GM18526 (cell line): ENCODE measurements around the gene MYADML2.

Source experiments
- POLR2A ChIP-seq: IDR thresholded peaks from 3 replicates; pipeline ENCODE4 v1.6.1; 2011; ENCODE audit not compliant: insufficient read length; ENCODE audit errors: extremely low read depth

The MYADML2 gene

DNA sequence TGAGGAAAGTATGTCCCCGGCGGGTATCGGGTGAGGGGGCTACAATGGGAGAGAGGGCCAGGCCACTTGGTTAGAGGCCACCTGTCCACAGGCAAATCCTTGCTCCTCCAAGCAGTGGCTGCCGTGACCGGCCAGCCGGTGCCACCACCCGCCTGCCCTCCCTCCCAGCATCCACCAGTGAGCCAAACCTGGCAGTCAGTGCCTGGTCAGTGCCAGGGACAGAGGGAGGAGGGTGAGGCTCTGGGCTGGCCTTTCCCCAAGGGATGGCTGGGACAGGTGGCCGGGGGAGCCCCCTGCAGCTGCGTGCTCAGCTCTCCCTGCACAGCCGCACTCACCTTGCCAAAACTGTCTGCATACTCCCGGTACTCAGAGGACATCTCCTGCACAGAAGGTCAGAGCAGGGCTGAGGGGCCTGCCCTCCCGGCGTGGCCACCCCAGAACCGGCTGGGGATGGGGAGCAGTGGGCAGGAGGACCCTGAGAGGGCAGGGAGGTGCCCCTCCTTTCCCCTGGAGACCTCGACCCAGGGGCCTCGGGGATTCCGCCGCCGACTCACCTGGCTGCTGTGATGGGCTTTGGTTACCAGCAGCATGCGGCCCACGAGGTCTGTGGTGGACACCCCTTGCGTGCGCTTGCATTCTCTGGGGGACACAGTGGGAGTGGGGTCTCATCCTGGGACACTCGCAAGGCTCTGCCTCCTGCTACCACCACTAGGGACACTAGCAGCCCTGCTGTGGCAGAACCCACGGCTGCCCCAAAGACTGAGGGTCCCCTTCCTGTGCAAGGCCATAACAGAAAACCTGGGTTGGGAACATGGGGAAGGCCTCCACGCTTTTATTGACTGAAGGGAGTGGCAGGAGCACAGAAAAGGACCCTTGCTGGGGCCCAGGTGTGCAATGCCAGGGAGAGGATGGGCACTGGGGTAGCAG, 39.6 kb downstream of the MYADML2 start:
- no peak for TF ChIP-seq POLR2A

DNA sequence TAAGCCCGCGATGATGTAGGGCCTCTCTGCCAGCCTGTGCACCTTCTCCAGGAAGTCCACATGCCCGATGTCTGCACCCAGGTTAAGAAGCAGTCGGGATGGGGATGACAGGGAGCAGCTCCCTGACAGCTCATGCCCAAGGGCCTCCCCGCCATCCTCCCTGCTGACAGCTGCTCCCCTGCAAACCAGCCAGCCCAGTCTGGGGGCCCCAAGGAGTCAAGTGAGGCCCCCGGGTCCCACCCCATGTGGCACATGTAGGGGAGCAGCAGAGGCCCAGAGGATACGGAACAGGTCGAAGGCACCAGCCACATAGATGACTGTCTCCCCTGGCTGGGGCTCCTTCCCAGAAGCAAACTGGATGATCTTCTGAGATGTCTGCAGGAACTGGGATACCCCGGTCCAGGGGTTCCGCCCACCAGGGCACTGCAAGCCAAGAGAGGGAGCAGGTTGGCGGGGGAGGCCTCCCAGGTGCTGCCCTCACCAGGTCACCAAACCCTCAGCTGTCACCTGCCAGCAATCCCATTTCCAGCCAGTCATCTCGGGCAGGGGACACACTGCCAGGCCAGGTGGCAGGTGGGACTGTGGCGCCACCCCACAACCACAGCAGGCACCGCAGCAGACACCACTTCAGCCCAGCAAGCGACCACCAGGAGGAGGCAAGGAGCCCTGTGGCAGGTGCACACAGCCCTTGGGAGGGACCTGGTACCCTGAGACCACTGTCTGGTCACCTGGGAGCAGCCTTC, 40.4 kb downstream of the MYADML2 start:
- no peak for TF ChIP-seq POLR2A

DNA sequence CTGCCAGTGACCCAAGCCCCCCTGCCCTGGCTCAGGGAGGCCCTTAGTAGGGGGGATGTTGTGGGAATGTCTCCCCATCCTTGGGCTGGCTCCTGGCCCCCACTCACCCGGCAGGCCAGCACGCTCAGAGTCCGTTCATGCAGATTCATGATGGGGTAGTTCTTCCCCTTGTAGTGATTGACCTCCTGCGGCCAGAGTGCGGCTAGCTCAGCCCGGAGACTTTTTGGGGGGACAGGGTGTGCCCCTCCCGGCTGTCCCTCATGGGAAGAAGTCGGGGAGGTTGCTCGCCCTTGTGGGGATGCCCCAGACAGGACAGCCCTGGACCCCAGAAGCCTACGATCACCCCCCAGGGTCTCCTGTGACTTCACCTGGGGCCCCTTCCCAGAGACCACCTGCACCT, 41.0 kb downstream of the MYADML2 start:
- TF ChIP-seq POLR2A, result no peak

DNA sequence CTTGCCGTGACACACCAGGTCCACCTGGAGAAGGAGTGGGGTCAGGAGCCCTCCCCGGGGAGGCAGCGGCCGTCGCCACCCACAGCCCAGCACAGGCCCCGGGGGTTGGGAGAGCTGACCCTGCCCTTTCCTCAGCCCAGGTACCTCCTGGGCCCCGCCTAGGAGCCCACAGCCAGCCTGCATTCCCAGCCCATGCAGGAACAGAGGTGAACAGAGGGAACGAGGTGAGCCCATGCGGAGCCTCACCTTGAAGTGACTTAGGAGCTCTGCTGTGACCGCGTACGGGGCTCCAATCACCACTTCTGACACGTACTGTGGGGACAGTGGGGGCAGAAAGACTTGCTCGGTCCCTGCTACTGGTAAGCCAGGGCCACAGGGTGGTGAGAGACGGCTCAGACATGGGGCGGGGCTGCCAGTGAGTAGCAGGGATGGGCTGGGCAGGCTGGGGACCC, 41.6 kb downstream of the MYADML2 start:
- no peak for TF ChIP-seq POLR2A

DNA sequence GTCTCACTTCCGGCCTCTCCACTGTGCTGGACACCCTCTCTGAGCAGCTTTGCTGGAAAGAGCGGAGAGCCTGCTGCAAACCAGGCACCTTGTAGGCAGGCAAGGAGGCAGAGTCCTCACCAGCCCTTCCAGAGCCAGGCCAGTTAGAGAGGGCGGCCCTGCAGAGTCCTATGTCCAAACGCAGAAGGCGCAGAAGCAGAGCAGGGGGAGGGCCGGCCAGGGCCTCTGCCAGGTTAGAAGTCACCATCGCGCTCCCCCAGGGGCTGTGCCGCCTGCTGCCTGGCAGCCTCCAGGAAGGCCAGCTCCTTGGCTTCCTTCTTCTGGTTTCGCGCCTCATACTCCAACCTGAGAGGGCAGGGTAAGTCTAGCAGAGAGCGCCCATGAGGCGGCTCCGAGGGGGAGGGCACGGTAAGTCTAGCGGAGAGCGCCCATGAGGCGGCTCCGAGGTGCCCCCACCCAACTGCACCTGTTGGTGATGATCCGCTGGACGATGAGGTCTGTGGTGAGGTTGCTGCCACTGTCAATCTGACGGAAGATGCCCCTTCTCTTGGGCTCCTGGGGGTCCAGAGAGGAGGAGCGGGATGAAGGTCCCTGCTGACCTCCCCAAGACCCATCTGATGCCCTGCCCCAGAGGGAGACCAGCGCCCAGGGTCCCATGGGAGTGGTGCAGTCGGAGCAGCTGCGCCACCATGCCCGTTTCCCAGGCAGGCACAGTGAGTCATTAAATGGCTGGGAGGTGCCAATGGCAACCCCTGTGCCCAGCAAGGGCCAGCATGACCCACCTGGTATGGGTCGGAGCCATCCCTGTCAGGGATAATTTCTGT, 42.2 kb downstream of the MYADML2 start:
- TF ChIP-seq POLR2A, result no peak

DNA sequence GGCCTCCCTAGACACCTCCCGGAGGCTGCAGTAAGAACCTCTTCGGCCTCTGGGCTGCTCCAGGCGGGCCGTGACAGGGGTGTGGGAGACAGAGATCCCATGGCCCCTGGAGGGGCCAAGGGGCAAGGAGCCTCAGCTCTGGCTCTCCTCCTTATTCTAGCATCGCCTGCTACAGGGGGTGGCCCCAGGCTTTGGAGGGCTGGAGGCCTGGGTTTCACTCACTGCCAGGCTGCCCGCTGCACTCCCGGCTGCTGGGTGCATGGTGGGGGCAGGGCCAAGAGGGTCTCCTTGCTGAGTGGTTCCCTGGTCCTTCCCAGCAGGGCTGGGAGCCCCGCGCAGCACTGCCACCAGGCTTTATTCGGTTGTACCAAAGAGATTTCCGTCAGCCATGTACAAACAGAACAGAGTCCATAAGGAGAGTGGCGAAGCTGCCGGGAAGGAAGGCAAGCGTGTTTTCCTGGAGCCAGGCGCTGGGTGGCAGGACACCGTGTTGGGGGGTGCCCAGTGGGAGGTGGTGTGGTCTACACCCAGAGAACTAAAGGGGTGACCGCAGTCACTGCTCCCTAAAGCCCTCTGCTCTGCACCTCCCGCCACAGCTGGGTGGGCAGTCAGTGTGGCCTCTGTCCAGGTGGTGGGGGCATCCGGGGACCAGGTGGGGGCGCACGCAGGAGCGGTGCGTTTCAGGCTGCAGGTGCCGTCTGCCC, 43.0 kb downstream of the MYADML2 start:
- TF ChIP-seq POLR2A, result no peak

DNA sequence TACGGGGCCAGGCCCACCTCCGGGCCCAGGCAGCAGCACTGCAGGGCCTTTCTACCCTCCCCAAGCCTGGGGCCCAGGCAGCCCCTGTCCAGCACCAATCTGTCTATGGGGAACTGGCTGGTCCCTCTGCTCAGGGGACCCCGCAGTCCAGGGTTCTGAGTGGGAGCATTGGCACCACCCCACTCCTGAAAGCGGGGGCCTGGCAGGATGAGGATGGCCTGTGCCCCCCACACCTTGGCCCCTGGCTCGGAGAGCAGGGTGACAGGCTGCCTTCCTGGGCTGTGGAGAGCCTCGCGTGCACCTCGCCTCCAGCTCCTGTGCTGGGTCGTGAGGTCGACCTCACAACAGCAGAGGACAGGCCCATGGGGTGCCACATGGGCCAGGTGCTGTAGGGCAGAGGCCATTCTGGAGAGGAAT, 43.6 kb downstream of the MYADML2 start:
- TF ChIP-seq POLR2A, result no peak

DNA sequence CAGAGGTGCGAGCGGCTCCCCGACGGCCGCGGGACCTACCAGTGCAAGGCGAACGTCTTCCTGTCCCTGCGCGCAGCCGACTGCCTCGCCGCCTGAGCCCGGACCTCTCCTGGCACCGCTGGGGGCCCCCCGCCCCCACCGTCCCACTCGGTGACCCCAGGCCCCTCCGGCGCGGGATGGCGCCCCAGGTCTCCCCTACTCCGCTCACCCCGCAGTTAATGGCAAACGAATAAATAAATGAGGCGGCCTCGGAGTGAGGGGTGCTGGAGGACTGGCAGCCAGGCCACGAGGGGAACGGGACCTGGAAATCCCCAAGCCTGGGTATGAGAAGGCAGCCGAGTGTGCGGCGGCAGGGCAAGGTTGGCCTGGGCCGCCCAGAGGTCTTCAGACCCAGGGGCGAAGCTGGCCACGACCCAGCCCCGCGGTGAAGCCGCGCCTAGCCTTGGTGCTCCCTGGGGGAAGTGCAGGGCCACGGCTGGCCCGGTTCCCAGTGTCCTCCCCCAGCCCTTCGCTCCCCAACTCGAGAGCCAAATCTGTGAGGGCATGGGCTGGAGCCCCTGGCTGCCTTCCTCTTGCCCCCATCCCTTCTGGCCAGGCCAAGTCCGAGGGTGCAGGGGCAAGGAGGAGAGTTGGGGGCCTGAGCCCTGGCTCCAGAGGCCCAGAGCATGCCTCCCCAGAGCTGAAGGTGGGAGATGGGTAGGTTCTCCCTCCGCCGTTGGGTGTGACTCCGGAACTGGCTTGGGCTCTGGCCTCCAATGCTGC, 44.2 kb downstream of the MYADML2 start:
- no peak for TF ChIP-seq POLR2A

DNA sequence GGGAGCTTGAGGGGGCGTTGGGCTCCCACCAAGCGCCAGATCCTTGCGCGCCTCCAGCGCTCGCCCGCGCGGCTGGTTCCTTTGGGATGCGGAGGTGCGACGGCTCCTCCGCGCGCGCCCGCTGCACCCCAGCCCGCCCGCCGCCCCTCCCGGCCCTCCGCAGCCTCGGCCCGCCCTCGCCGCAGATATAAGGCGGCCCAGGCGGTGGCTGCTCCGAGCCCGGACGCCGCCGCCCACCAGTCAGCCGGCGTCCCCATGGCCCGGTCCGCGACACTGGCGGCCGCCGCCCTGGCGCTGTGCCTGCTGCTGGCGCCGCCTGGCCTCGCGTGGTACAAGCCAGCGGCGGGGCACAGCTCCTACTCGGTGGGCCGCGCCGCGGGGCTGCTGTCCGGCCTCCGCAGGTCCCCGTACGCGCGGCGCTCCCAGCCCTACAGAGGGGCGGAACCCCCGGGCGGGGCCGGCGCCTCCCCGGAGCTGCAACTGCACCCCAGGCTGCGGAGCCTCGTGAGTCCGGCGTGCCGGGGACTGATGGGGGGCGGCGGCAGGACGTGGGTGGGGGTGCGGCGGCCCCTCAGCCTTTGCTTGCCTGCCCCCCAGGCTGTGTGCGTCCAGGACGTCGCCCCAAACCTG, 44.9 kb downstream of the MYADML2 start, which contains the start of gene NPB:
TSS of gene NPB (plus strand) at position 216 of the 630 bp plus-strand sequence. CDS start at position 256, 40 bp downstream.
- TF ChIP-seq POLR2A, result no peak

DNA sequence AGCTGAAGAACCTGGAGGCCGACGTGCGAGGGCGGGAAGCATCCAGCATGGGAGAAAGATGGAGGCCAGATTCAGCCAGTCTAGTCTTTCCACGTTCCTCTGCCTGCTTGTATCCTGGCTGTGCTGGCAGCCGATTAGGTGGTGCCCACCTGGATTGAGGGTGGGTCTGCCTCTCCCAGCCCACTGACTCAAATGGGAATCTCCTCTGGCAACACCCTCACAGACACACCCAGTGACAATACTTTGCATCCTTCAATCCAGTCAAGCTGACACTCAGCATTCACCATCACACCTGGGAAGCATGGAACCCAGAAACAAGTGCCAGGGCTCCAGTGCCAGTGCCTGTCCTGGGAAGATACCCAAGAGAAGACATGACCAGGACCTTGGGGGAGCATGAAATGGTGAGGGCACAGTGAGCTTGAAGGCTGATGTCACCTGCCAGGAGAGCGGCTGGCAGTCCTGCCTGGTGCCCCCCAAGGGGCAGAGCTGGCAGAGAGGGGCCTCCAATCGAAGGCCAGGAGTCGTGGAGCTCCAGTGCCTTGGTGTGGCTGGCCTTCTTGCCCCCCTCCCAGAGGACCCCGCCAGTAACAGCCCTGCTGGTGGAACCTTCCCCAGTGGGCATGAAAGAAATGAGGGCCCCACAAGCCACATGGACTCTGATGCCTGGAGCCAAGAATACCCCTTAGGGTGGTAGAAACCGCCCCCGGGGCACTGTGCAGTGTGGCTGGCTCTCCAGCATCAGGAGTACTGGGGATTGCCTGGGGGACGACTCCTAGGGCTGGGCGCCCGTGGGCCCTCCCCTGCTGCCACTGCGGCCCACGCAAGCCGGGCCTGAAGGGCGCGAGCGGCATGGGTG, 45.6 kb downstream of the MYADML2 start:
- TF ChIP-seq POLR2A, result no peak

DNA sequence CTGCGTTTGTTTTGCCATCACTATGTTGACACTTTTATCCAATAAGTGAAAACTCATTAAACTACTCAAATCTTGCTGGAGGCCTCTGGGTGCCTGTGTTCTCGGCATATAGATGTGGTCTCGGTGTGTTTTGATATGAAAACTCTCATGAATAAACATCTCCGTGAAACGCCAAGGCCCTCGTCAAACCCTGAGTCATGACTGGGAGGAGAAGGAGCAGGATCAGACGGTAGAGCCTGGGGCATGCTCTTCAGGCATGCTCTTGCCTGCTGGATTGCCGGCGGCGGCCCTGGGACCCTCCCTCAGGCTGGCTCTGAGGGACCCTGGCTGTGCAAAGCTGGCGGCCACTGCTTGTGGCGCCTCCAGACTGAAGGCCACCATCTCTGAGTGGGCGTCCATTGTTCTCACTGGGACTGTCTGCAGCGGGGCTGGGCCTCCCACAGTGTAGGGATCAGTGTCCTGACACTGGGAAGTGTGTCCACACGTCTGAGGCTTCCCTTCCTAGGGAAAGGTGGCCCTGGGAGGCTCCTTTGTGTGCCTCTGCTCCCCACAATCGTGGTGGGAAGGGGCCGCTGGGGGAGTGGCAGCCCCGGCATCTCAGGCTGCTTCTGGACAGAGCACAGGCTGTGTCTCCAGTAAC, 46.7 kb downstream of the MYADML2 start:
- TF ChIP-seq POLR2A, result no peak
